Measurements from ENCODE around the gene ARFGEF3. TPM values are rescaled to one million over a fixed set of nuclear protein-coding genes. Genes with fewer than 3 reads are reported as not detected.

Gene ARFGEF3
- total RNA-seq, 2 donors from 2014 or later, result 1.1 to 1.4 TPM

DNA sequence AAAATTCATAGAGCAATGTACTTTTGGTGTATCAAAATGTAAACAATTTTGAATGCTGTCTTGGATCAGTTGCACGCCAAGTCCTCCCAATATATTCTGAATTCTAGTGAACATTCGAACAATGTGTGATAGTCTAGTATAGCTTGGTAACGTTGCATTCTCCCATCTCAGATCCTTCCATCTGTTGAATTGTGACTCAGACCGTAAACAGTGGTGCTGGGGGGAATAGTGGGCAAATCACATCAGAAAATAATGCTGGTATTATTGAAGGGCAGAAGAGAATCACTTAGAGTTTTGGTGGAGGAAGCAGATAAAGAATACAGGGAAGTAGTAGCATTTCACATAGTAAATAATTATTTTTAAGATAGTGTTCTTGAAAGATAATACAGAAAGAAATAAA lies 102.2 kb downstream of the ARFGEF3 start:
- Histone ChIP-seq H3K27me3 (replicated peaks; ENCODE audit: insufficient read depth) (no peaks in the 10 kb centered on the region), H3K9me3 (no peaks in the 10 kb centered on the region), H3K4me3 (no peak overlapping the region), H3K36me3 (no peaks in the 10 kb centered on the region), H3K4me1 (ENCODE audit: control insufficient read depth in 1 of 2, low read depth in 2 of 2) (no peaks in the 10 kb centered on the region), H3K27ac (no peak overlapping the region)
- TF ChIP-seq, protein P1, sequence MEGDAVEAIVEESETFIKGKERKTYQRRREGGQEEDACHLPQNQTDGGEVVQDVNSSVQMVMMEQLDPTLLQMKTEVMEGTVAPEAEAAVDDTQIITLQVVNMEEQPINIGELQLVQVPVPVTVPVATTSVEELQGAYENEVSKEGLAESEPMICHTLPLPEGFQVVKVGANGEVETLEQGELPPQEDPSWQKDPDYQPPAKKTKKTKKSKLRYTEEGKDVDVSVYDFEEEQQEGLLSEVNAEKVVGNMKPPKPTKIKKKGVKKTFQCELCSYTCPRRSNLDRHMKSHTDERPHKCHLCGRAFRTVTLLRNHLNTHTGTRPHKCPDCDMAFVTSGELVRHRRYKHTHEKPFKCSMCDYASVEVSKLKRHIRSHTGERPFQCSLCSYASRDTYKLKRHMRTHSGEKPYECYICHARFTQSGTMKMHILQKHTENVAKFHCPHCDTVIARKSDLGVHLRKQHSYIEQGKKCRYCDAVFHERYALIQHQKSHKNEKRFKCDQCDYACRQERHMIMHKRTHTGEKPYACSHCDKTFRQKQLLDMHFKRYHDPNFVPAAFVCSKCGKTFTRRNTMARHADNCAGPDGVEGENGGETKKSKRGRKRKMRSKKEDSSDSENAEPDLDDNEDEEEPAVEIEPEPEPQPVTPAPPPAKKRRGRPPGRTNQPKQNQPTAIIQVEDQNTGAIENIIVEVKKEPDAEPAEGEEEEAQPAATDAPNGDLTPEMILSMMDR (IDR thresholded peaks at IDR 0.05), result no peak
- DNase-seq (ENCODE audit: low spot score), result no peak
- no peak for ATAC-seq (ENCODE audit: insufficient number of reproducible peaks, low FRiP score, low read depth)

DNA sequence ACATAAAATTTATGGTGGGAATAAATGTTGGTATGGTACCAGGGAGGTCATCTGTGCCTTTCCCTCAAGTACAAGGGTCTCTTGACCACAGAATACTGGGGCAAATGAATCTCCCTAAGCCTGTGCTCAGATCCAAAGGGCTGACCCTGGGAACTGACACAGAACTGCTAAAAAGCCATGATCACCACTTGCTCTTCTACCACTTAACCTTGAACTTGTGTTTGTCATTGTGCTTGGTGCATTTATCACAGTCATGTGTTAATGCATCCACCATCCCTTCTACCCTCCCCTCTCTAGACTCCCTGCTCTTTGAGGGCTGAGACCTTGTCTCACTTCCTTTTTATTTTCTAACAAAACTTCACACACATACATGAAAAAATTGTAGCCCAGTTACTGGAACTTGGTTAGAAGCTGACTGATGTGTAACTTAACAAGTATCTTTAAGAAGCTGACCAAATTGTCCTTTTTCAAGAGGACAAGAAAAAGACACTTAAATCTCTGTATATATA lies 102.7 kb downstream of the ARFGEF3 start:
- DNase-seq (ENCODE audit: low spot score), result no peak
- Histone ChIP-seq H3K9me3 (no peaks in the 10 kb centered on the region), H3K4me3 (no peak overlapping the region), H3K27me3 (replicated peaks; ENCODE audit: insufficient read depth) (no peaks in the 10 kb centered on the region), H3K36me3 (no peaks in the 10 kb centered on the region), H3K4me1 (ENCODE audit: control insufficient read depth in 1 of 2, low read depth in 2 of 2) (no peaks in the 10 kb centered on the region), H3K27ac (no peak overlapping the region)
- TF ChIP-seq, protein P1 (IDR thresholded peaks at IDR 0.05), result no peak
- ATAC-seq (ENCODE audit: insufficient number of reproducible peaks, low FRiP score, low read depth), result no peak

DNA sequence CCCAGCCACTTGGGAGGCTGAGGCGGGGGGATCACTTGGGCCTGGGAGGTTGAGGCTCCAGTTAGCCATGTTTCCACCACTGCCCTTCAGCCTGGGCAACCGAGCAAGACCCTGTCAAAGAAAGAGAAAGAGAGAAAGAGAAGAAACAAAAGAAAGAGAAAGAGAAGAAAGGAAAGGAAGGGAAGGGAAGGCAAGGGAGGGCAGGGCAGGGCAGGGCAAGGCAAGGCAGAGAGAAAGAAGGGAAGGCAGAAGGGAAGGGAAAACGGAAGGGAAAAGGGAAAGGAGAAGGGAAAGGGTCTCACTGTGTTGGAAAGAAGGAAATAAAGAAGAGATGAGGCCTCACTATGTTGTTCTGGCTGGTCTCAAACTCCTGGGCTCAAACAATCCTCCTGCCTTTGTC lies 104.4 kb downstream of the ARFGEF3 start:
- Histone ChIP-seq H3K4me3 (no peak overlapping the region), H3K27ac (no peak overlapping the region), H3K9me3 (no peaks in the 10 kb centered on the region), H3K27me3 (replicated peaks; ENCODE audit: insufficient read depth) (no peaks in the 10 kb centered on the region), H3K4me1 (ENCODE audit: control insufficient read depth in 1 of 2, low read depth in 2 of 2) (no peaks in the 10 kb centered on the region), H3K36me3 (no peaks in the 10 kb centered on the region)
- TF ChIP-seq, protein P1 (IDR thresholded peaks at IDR 0.05), result no peak
- ATAC-seq (ENCODE audit: insufficient number of reproducible peaks, low FRiP score, low read depth), result no peak
- DNase-seq (ENCODE audit: low spot score), result no peak

DNA sequence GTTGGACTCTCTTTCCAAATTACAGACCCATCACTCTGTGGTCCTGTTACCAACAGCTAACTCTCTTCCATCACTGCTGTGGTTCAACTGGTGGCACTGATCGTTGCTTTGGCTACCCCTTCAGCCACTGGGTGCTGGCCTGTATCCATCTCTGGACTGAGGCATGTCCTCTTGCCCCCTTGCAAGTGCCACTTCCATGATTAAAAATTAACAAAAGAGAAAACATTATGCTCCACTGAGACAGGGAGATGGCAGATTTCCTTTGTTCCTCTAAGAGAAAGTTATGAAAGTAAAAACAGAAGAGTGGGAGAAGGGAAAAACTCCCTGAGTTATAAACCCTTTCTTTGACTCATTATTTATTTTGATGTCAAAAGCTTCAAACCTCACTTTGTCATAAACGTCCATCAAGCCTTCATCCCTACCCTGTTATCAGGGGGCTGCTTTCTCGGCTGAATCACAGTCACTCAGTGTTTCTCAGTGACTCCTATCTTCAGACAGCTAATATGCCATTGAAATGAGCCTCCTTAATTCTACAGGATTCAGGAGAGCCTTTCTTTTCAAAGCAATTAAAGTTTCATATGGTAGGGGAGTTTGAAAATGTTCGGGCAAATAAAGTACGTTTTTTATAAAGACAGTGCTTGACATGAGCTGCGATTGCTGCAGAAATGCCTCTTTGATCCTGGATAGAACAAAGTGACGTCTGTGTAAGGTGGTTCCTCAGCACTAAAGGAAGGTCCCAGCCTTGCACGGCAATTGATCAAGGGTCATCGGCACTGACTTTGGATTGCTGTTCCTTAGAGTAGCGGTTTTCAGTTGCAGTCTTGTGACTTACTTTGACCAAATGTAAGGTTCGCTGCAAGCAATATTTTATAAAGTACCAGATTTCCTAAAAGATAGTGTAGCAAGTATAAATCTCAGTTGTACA lies 106.5 kb downstream of the ARFGEF3 start:
- H3K27me3 ChIP-seq (replicated peaks; ENCODE audit: insufficient read depth), result no peaks in the 10 kb centered on the region
- H3K9me3 ChIP-seq, result no peaks in the 10 kb centered on the region
- TF ChIP-seq, protein P1 (IDR thresholded peaks at IDR 0.05), result no peak
- H3K4me3 ChIP-seq, result no peak overlapping the region
- ATAC-seq (ENCODE audit: insufficient number of reproducible peaks, low FRiP score, low read depth), result no peak
- H3K36me3 ChIP-seq, result no peaks in the 10 kb centered on the region
- no peak for DNase-seq (ENCODE audit: low spot score)
- no peak overlapping the region for H3K27ac ChIP-seq
- no peaks in the 10 kb centered on the region for H3K4me1 ChIP-seq (ENCODE audit: control insufficient read depth in 1 of 2, low read depth in 2 of 2)

DNA sequence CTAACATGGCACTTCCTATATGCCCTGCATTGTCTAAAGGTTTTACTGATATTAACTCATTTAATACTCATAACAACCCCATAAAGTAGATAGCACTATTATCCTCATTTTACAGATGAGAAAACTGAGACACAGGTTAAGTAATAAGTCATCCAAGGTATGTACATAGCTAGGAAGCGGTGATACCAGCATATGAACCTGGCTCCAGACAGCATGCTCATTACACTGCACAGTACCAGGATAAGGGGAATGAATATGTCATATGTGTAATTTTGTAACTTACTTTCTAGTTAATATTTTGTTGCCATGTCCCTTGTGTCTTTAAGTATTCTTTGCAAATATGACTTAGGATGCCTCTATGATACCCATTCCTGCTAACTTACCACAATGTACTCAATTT lies 109.7 kb downstream of the ARFGEF3 start:
- no peaks in the 10 kb centered on the region for H3K4me1 ChIP-seq (ENCODE audit: control insufficient read depth in 1 of 2, low read depth in 2 of 2)
- H3K4me3 ChIP-seq, result no peak overlapping the region
- TF ChIP-seq, protein P1 (IDR thresholded peaks at IDR 0.05), result no peak
- ATAC-seq (ENCODE audit: insufficient number of reproducible peaks, low FRiP score, low read depth) (no peak), DNase-seq (ENCODE audit: low spot score) (no peak)
- H3K27ac ChIP-seq, result no peak overlapping the region
- no peaks in the 10 kb centered on the region for H3K27me3 ChIP-seq (replicated peaks; ENCODE audit: insufficient read depth)
- no peaks in the 10 kb centered on the region for H3K36me3 ChIP-seq
- H3K9me3 ChIP-seq, result no peaks in the 10 kb centered on the region

Measured in thoracic aorta (tissue), 2 donors.